SHP77 (cell line): ENCODE measurements around the gene DIP2B.

Experiments
- DNase-seq, 2 experiments: peaks; one replicate each; lab custom pipeline; 2025; lab: John Stamatoyannopoulos, UW

DIP2B gene

GRCh38 chr12:50611021-50611744 is 106.4 kb downstream of the DIP2B start:
- no peak for DNase-seq

GRCh38 chr12:50612882-50613281 is 108.1 kb downstream of the DIP2B start:
- no peak for DNase-seq

GRCh38 chr12:50613463-50613862 is 108.7 kb downstream of the DIP2B start:
- DNase-seq, result no peak

GRCh38 chr12:50614167-50614759 is 109.5 kb downstream of the DIP2B start:
- DNase-seq, result no peak

- no peak for DNase-seq
Measured at GRCh38 chr12:50615145-50615906, 110.5 kb downstream of the DIP2B start.

- no peak for DNase-seq
Measured at GRCh38 chr12:50615907-50616296, 111.1 kb downstream of the DIP2B start.

GRCh38 chr12:50617657-50618056 is 112.9 kb downstream of the DIP2B start:
- no peak for DNase-seq

GRCh38 chr12:50618864-50619609 is 114.3 kb downstream of the DIP2B start:
- DNase-seq, result no peak

- DNase-seq, result no peak
Measured at GRCh38 chr12:50619610-50619958, 114.8 kb downstream of the DIP2B start.

- peak; percentile 8 to 20 for DNase-seq
Measured at GRCh38 chr12:50620109-50620977, 115.6 kb downstream of the DIP2B start.

GRCh38 chr12:50620978-50621360 is 116.2 kb downstream of the DIP2B start:
- no peak for DNase-seq

GRCh38 chr12:50621399-50622300 is 116.9 kb downstream of the DIP2B start:
- no peak for DNase-seq

GRCh38 chr12:50625029-50625925 is 120.5 kb downstream of the DIP2B start:
- DNase-seq, result no peak

GRCh38 chr12:50626026-50626425 is 121.2 kb downstream of the DIP2B start:
- no peak for DNase-seq

- DNase-seq, result no peak
Measured at GRCh38 chr12:50627491-50627890, 122.7 kb downstream of the DIP2B start.

- no peak for DNase-seq
Measured at GRCh38 chr12:50628394-50628793, 123.6 kb downstream of the DIP2B start.

GRCh38 chr12:50633955-50634354 is 129.2 kb downstream of the DIP2B start:
- DNase-seq, result no peak

GRCh38 chr12:50634379-50634778 is 129.6 kb downstream of the DIP2B start:
- DNase-seq, result no peak

GRCh38 chr12:50635364-50635763 is 130.6 kb downstream of the DIP2B start:
- no peak for DNase-seq
